GM12891 (cell line): ENCODE measurements around the gene ZNF32.
A peak's percentile ranks its signal among the peaks of the same experiment; 100 is the strongest.

ENCODE experiments used
- POLR2A ChIP-seq: IDR thresholded peaks from 2 replicates; pipeline ENCODE4 v1.6.1; 2011; ENCODE audit warnings: low read depth, low read length, control low read depth
- POLR2AphosphoS5 ChIP-seq: IDR thresholded peaks from 2 replicates; pipeline ENCODE4 v1.6.1; 2011; ENCODE audit warnings: low read depth, low read length, control low read depth
- POU2F2 ChIP-seq: IDR thresholded peaks from 2 replicates; pipeline ENCODE4 v1.6.1; 2011; ENCODE audit warnings: low read depth, mild to moderate bottlenecking, control low read depth, low read length, moderate library complexity
- SPI1 ChIP-seq: IDR thresholded peaks from 2 replicates; pipeline ENCODE4 v1.6.1; 2011; ENCODE audit warnings: low read depth, low read length, control low read depth
- TAF1 ChIP-seq: IDR thresholded peaks from 2 replicates; pipeline ENCODE4 v1.6.1; 2011; ENCODE audit warnings: low read depth, low read length, control low read depth

GRCh38 chr10:43606323-43607198 lies 42.1 kb downstream of the ZNF32 start, which contains the start of gene ZNF485:
- TF ChIP-seq POLR2A = peak; percentile 61
- peak; percentile 66; the same call in 1 of the 2 replicates for TF ChIP-seq POLR2AphosphoS5
- peak; percentile 65; the same call in 1 of the 2 replicates for TF ChIP-seq TAF1
- no peak for TF ChIP-seq POU2F2
- TF ChIP-seq SPI1 = peak; percentile 73
